Keratinocyte (primary cell): Measurements from ENCODE around the gene COL9A3. TPM values are rescaled to one million over a fixed set of nuclear protein-coding genes. Genes with fewer than 3 reads are reported as not detected.

ENCODE experiments used
- DNase-seq: peaks from one replicate; pipeline ENCODE4 v3.0.0-alpha.2; 2011; ENCODE audit warnings: low read depth, missing footprints, low spot score
- FAIRE-seq: peaks from 2 replicates; lab custom pipeline; 2011; peaks lifted over from hg19 to GRCh38; lab: Jason Lieb, UNC
- H2AFZ ChIP-seq: 2 replicates; pipeline ENCODE4 v1.6.0; 2012; ENCODE audit warnings: low read length, control low read depth, inconsistent platforms; ENCODE audit not compliant: control insufficient read depth
- H3K27ac ChIP-seq: 2 replicates; pipeline ENCODE4 v1.5.1; 2011; ENCODE audit warnings: low read length; ENCODE audit not compliant: control insufficient read depth, insufficient read depth
- H3K27me3 ChIP-seq: 3 replicates; pipeline ENCODE4 v1.6.0; 2011; ENCODE audit warnings: low read length; ENCODE audit not compliant: control insufficient read depth, insufficient read depth; ENCODE audit errors: extremely low read depth
- H3K36me3 ChIP-seq, 2 experiments: 2 replicates in 1 of 2; 3 replicates in 1 of 2; pipeline ENCODE4 v1.5.1; 2011; ENCODE audit warnings: low read length in 2 of 2, mild to moderate bottlenecking in 1 of 2; ENCODE audit not compliant: control insufficient read depth in 2 of 2, insufficient read depth in 2 of 2; ENCODE audit errors: extremely low read depth in 1 of 2
- H3K4me1 ChIP-seq: 3 replicates; pipeline ENCODE4 v1.5.1; 2011; ENCODE audit warnings: low read length; ENCODE audit not compliant: control insufficient read depth, insufficient read depth; ENCODE audit errors: extremely low read depth
- H3K4me2 ChIP-seq: 3 replicates; pipeline ENCODE4 v1.6.0; 2011; ENCODE audit warnings: low read depth, low read length; ENCODE audit not compliant: control insufficient read depth, insufficient read depth; ENCODE audit errors: extremely low read depth
- H3K4me3 ChIP-seq, 3 experiments: fragments of 200-600 bp in 1 of 3; sonication (generic) in 1 of 3; 2 replicates in 2 of 3; 3 replicates in 1 of 3; pipeline ENCODE4 v1.5.1; 2011 to 2016; ENCODE audit warnings: low read length in 3 of 3, mild to moderate bottlenecking in 3 of 3, control low read depth in 2 of 3, inconsistent platforms in 1 of 3, low read depth in 1 of 3, mixed read lengths in 1 of 3, mixed run types in 1 of 3, moderate library complexity in 1 of 3; ENCODE audit not compliant: control insufficient read depth in 2 of 3, insufficient read depth in 2 of 3; ENCODE audit errors: extremely low read depth in 1 of 3
- H3K79me2 ChIP-seq: 2 replicates; pipeline ENCODE4 v1.6.0; 2012; ENCODE audit warnings: low read length; ENCODE audit not compliant: control insufficient read depth, insufficient read depth
- H3K9ac ChIP-seq: 3 replicates; pipeline ENCODE4 v1.6.0; 2011; ENCODE audit warnings: low read length; ENCODE audit not compliant: control insufficient read depth, insufficient read depth; ENCODE audit errors: extremely low read depth
- H3K9me1 ChIP-seq: 3 replicates; pipeline ENCODE4 v1.6.0; 2011; ENCODE audit warnings: low read length; ENCODE audit not compliant: control insufficient read depth, insufficient read depth; ENCODE audit errors: extremely low read depth
- H3K9me3 ChIP-seq: 2 replicates; pipeline ENCODE4 v1.5.1; 2012; ENCODE audit warnings: low read depth, low read length; ENCODE audit not compliant: control insufficient read depth
- H4K20me1 ChIP-seq: 3 replicates; pipeline ENCODE4 v1.6.0; 2011; ENCODE audit warnings: low read length; ENCODE audit not compliant: control insufficient read depth, insufficient read depth; ENCODE audit errors: extremely low read depth
- EZH2 ChIP-seq: IDR thresholded peaks from one replicate; pipeline ENCODE4 v1.6.1; 2012; ENCODE audit warnings: inconsistent platforms, mild to moderate bottlenecking, low read length, moderate library complexity
- dilution Hi-C: fragments of 300-500 bp; cut with MboI; formaldehyde crosslinking; loops from one replicate; pipeline ENCODE4 v1.7.0; 2020; ENCODE audit warnings: low sequenced_read_pairs; ENCODE audit not compliant: extremely low pct_ligation_motif_present
- polyA plus RNA-seq, 5 experiments: library from polyadenylated mRNA; depleted of rRNA in 3 of 5; stranded (reverse) in 3 of 5; stranded (forward) in 1 of 5; unstranded in 1 of 5; fragments of >200 nt; gene quantifications; 1 replicate in 1 of 5; 2 replicates in 3 of 5; 3 replicates in 1 of 5; pipeline versions ENCODE4 v1.2.1 to v1.2.3, GENCODE V29; 2011 to 2012; ENCODE audit warnings: missing spikeins in 2 of 5, low read depth in 1 of 5, low replicate concordance in 1 of 5
- TF ChIP-seq, protein P1 (sequence below), 3 experiments: IDR thresholded peaks in 1 of 3; conservative IDR thresholded peaks in 1 of 3; optimal IDR thresholded peaks in 1 of 3; 2 replicates in 2 of 3; 3 replicates in 1 of 3; pipeline versions ENCODE3 to v1.5.1; 2011; ENCODE audit warnings: low read length in 3 of 3, mild to moderate bottlenecking in 3 of 3, moderate library complexity in 2 of 3, control low read depth in 1 of 3, inconsistent platforms in 1 of 3; ENCODE audit not compliant: insufficient read depth in 2 of 3; ENCODE audit errors: extremely low read depth in 1 of 3

COL9A3 gene
- polyA plus RNA-seq, 1 donor (not counting 4 experiments of a cell fraction or from before 2014, with no cell fraction given): 4.8 TPM

DNA sequence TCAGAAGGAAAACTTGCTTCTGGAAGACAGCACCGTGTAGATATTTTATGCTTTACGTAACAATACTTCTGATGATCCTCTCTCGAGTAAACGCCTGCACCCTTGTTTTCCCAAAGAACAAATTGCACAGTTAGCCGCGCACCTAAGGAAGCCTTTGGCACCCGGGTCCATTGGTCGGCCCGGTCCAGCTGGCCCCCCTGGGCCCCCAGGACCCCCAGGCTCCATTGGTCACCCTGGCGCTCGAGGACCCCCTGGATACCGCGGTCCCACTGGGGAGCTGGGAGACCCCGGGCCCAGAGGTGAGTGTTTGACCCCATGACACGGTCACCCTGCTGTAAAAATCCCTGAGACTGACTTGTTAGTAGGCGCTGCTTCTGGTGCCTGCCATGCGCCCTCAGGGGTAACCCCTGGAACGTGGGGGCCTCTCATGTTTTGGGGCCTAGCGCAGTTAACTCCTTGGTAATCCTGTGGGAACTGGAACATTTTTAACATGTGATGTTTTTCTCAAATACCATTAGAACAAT is 20.2 kb downstream of the COL9A3 start:
- Histone ChIP-seq H2AFZ (peak overlapping the region; percentile 89), H3K9me1 (no peaks in the 10 kb centered on the region), H3K36me3 (peaks cover 0 to 2% of the 10 kb centered on the region in 2 experiments), H3K79me2 (no peaks in the 10 kb centered on the region), H3K27ac (peak overlapping the region; percentile 48), H3K4me1 (peaks cover 31% of the 10 kb centered on the region), H3K9ac (peak overlapping the region; percentile 76), H3K27me3 (no peaks in the 10 kb centered on the region), H4K20me1 (no peaks in the 10 kb centered on the region), H3K9me3 (no peaks in the 10 kb centered on the region), H3K4me2 (peak overlapping the region; percentile 88), H3K4me3 (peak overlapping the region; percentile 52 to 74 (median 68))
- FAIRE-seq (no peak), DNase-seq (no peak)
- TF ChIP-seq, protein P1, sequence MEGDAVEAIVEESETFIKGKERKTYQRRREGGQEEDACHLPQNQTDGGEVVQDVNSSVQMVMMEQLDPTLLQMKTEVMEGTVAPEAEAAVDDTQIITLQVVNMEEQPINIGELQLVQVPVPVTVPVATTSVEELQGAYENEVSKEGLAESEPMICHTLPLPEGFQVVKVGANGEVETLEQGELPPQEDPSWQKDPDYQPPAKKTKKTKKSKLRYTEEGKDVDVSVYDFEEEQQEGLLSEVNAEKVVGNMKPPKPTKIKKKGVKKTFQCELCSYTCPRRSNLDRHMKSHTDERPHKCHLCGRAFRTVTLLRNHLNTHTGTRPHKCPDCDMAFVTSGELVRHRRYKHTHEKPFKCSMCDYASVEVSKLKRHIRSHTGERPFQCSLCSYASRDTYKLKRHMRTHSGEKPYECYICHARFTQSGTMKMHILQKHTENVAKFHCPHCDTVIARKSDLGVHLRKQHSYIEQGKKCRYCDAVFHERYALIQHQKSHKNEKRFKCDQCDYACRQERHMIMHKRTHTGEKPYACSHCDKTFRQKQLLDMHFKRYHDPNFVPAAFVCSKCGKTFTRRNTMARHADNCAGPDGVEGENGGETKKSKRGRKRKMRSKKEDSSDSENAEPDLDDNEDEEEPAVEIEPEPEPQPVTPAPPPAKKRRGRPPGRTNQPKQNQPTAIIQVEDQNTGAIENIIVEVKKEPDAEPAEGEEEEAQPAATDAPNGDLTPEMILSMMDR (optimal IDR thresholded peaks at IDR 0.05 in 1 of 3, IDR thresholded peaks at IDR 0.05 in 1 of 3, conservative IDR thresholded peaks at IDR 0.05 in 1 of 3; ENCODE audit: extremely low read depth in 1 of 3, insufficient read depth in 2 of 3, low read length in 3 of 3): no peak
- no peak for TF ChIP-seq EZH2
- dilution Hi-C loops: no loop called here

DNA sequence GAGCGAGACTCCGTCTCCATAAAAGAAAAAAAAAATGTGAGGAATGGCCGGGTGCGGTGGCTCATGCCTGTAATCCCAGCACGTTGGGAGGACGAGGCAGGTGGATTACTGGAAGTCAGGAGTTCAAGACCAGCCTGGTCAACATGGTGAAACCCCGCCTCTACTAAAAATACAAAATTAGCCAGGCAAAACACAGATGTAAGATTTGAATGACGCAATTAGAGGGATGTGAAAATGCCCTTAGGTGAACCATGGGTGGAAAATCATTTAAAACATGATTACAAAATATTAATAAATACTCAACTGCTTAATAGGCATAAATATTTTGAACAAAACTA is 20.9 kb downstream of the COL9A3 start:
- Histone ChIP-seq H3K9me3 (no peaks in the 10 kb centered on the region), H3K4me1 (peaks cover 24% of the 10 kb centered on the region), H3K4me2 (peak overlapping the region; percentile 22), H4K20me1 (no peaks in the 10 kb centered on the region), H3K4me3 (no peak overlapping the region), H3K27me3 (no peaks in the 10 kb centered on the region), H3K9me1 (no peaks in the 10 kb centered on the region), H3K27ac (no peak overlapping the region), H3K36me3 (peaks cover 0 to 2% of the 10 kb centered on the region in 2 experiments), H3K9ac (no peak overlapping the region), H3K79me2 (no peaks in the 10 kb centered on the region), H2AFZ (no peak overlapping the region)
- dilution Hi-C loops: no loop called here
- FAIRE-seq (no peak), DNase-seq (no peak)
- TF ChIP-seq, protein P1 (optimal IDR thresholded peaks at IDR 0.05 in 1 of 3, IDR thresholded peaks at IDR 0.05 in 1 of 3, conservative IDR thresholded peaks at IDR 0.05 in 1 of 3; ENCODE audit: extremely low read depth in 1 of 3, insufficient read depth in 2 of 3, low read length in 3 of 3): no peak
- no peak for TF ChIP-seq EZH2
